Muscle of back (tissue), 11 donors: Measurements from ENCODE around the gene C4A. TPM values are rescaled to one million over a fixed set of nuclear protein-coding genes. Genes with fewer than 3 reads are reported as not detected.
"Not testable (repeated sequence)": the region's sequence is repeated elsewhere in the genome, so short reads cannot be mapped to it uniquely, and the experiment has no call there.

Source experiments
- DNase-seq, 3 donors: peaks; one replicate each; pipeline versions ENCODE4 v3.0.0 to v3.0.0-alpha.2; 2013
- polyA plus RNA-seq, 10 donors: library from polyadenylated mRNA; unstranded; fragments of 120-200 nt; gene quantifications; one replicate each; pipeline ENCODE4 v1.2.1, GENCODE V29; 2013; ENCODE audit not compliant: insufficient read length in 10 of 10

C4A gene
- polyA plus RNA-seq, 10 donors = 6.2 to 21.3 (median 10.3) TPM

DNA sequence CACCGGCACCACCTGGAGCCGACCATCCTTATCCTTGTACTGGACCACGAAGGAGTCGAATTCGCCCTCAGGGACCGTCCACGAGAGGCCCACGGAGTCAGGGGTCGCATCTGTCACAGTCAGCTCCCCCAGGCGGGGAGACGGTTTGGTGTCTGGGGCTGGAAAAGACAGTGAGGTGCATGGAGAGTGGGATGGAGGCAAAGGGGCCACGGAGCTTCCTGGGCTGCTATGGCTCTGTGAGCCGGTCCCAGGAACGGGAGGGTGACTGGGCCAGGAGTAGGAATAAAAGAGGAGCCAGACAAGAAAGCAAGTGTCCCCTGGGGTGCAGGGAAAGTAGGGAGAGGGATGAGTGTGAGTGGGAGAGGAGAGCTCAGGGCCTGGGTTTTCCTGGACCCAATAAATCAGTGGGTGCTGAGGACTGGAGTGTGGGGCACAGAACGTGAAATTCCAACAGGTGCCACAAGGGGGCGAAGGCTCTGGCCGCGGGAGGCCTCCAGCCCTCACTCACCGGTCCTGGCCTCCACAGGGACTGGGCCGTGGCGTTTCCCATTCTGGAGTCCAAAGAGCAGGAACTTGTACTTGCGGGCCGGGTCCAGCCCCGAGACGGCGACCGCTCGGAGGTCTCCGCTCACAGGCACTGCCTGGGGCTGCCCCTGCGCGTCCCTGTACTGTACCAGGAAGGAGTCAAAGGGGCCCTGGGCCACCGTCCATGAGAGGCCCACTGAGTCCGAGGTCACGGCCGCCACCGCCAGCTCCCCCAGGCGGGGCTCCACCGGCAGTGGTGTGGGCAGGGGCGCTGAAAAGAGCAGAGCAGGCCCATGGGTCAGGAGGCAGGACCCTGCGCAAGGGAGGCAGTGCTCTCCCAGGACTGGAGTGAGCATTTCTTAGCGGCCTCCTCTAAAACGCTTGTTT, 66.3 kb downstream of the C4A start:
- peak in 2 of 3 donors; percentile 61 to 82 for DNase-seq

- DNase-seq = not testable (repeated sequence)
These were observed 67.3 kb downstream of the C4A start for GRCh38 chr6:32049149-32049548.

DNA sequence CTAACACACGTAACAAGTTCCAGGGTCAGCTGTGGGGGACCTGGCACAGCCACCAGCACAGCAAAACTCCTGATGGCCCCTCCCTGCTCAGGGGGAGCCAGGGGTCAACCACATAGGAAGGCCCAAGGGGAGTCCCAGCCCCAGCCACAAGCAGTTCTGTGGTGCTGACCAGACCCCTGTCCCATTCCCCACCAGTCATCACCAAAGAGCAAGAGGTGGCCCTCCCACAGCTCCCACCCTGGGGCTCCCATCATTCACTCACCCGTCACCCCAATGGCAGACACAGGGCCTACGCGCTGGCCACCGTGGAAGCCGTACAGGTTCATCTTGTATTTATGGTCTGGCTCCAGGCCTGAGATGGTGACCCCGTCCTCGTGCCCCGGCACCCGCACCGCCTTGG, 67.9 kb downstream of the C4A start:
- DNase-seq = not testable (repeated sequence)

GRCh38 chr6:32050562-32050961, 68.7 kb downstream of the C4A start:
- no peak for DNase-seq

Other genes with a start within 250 kb of the C4A start
- gene CLIC1, start 245.5 kb upstream of the C4A start, polyA plus RNA-seq = 100 to 1,000 TPM; 114 to 181 (median 138) TPM
- gene MSH5, start 242.1 kb upstream of the C4A start, polyA plus RNA-seq = 10 to 100 TPM in 6 of 10 donors, 1 to 10 TPM in 4; 5.9 to 29.4 (median 13.5) TPM
- gene SAPCD1, start 219.4 kb upstream of the C4A start, polyA plus RNA-seq = 10 to 100 TPM in 1 of 10 donors, 1 to 10 TPM in 9; 2.1 to 10.9 (median 3.0) TPM
- 1 to 10 TPM in 9 of 10 donors, under 1 TPM in 1; 0.88 to 3.3 (median 2.3) TPM for gene VWA7, start 204.7 kb upstream of the C4A start, polyA plus RNA-seq
- 10 to 100 TPM; 42.0 to 63.0 (median 46.2) TPM for gene VARS1, start 186.3 kb upstream of the C4A start, polyA plus RNA-seq
- gene LSM2, start 175.1 kb upstream of the C4A start, polyA plus RNA-seq = 10 to 100 TPM; 46.2 to 63.6 (median 58.9) TPM
- 1 to 10 TPM; 3.3 to 4.3 (median 3.9) TPM for gene HSPA1L, start 166.8 kb upstream of the C4A start, polyA plus RNA-seq
- 100 to 1,000 TPM in 1 of 10 donors, 10 to 100 TPM in 9; 47.4 to 176 (median 71.8) TPM for gene HSPA1A, start 166.5 kb upstream of the C4A start, polyA plus RNA-seq
- gene HSPA1B, start 154.3 kb upstream of the C4A start, polyA plus RNA-seq = 100 to 1,000 TPM in 1 of 10 donors, 10 to 100 TPM in 9; 34.3 to 226 (median 55.8) TPM
- 10 to 100 TPM; 15.3 to 19.4 (median 17.2) TPM for gene NEU1, start 119.2 kb upstream of the C4A start, polyA plus RNA-seq
- gene SLC44A4, start 103.1 kb upstream of the C4A start, polyA plus RNA-seq = under 1 TPM in 8 of 10 donors, not detected in 2; 0.08 to 0.50 (median 0.29) TPM
- gene EHMT2, start 84.4 kb upstream of the C4A start, polyA plus RNA-seq = 10 to 100 TPM; 23.3 to 40.1 (median 29.4) TPM
- 10 to 100 TPM in 4 of 10 donors, 1 to 10 TPM in 6; 7.9 to 16.2 (median 9.6) TPM for gene ZBTB12, start 80.0 kb upstream of the C4A start, polyA plus RNA-seq
- 1 to 10 TPM; 3.5 to 9.1 (median 5.7) TPM for gene C2, start 54.3 kb upstream of the C4A start, polyA plus RNA-seq
- gene CFB, start 36.0 kb upstream of the C4A start, polyA plus RNA-seq = 1 to 10 TPM; 1.0 to 2.6 (median 1.6) TPM
- gene NELFE, start 23.1 kb upstream of the C4A start, polyA plus RNA-seq = 10 to 100 TPM; 49.5 to 68.7 (median 64.3) TPM
- 10 to 100 TPM; 17.9 to 35.1 (median 25.0) TPM for gene SKIC2, start 22.9 kb upstream of the C4A start, polyA plus RNA-seq
- 10 to 100 TPM; 11.4 to 21.4 (median 15.4) TPM for gene DXO, start 9.9 kb upstream of the C4A start, polyA plus RNA-seq
- 10 to 100 TPM in 9 of 10 donors, 1 to 10 TPM in 1; 8.7 to 25.9 (median 14.3) TPM for gene C4B, start 32.7 kb downstream of the C4A start, polyA plus RNA-seq
- 1 to 10 TPM in 2 of 10 donors, under 1 TPM in 8; 0.35 to 1.1 (median 0.58) TPM for gene CYP21A2, start 56.4 kb downstream of the C4A start, polyA plus RNA-seq
- gene TNXB, start 127.3 kb downstream of the C4A start, polyA plus RNA-seq = 100 to 1,000 TPM in 7 of 10 donors, 10 to 100 TPM in 3; 87.2 to 269 (median 143) TPM
- 10 to 100 TPM; 33.0 to 55.9 (median 41.5) TPM for gene ATF6B, start 146.2 kb downstream of the C4A start, polyA plus RNA-seq
- gene FKBPL, start 148.2 kb downstream of the C4A start, polyA plus RNA-seq = 1 to 10 TPM; 3.3 to 5.4 (median 4.0) TPM
- 1 to 10 TPM in 6 of 10 donors, under 1 TPM in 4; 0.62 to 2.0 (median 1.6) TPM for gene PRRT1, start 169.9 kb downstream of the C4A start, polyA plus RNA-seq
- 10 to 100 TPM; 22.3 to 37.4 (median 29.0) TPM for gene PPT2, start 172.1 kb downstream of the C4A start, polyA plus RNA-seq
- 10 to 100 TPM; 19.1 to 45.8 (median 25.4) TPM for gene EGFL8, start 182.5 kb downstream of the C4A start, polyA plus RNA-seq
- 10 to 100 TPM; 55.3 to 64.3 (median 59.1) TPM for gene AGPAT1, start 194.0 kb downstream of the C4A start, polyA plus RNA-seq
- gene RNF5, start 196.3 kb downstream of the C4A start, polyA plus RNA-seq = 10 to 100 TPM; 39.1 to 54.0 (median 48.7) TPM
- gene AGER, start 202.2 kb downstream of the C4A start, polyA plus RNA-seq = 10 to 100 TPM in 2 of 10 donors, 1 to 10 TPM in 8; 4.9 to 15.9 (median 7.4) TPM
- gene PBX2, start 208.1 kb downstream of the C4A start, polyA plus RNA-seq = 100 to 1,000 TPM in 7 of 10 donors, 10 to 100 TPM in 3; 86.2 to 123 (median 103) TPM
- 10 to 100 TPM in 2 of 10 donors, 1 to 10 TPM in 8; 5.0 to 17.7 (median 7.4) TPM for gene GPSM3, start 210.6 kb downstream of the C4A start, polyA plus RNA-seq
- gene NOTCH4, start 242.0 kb downstream of the C4A start, polyA plus RNA-seq = 10 to 100 TPM; 15.1 to 30.0 (median 22.0) TPM